K562 (cell line): ENCODE results near the gene OPCML. TPM values are rescaled to one million over a fixed set of nuclear protein-coding genes. Genes with fewer than 3 reads are reported as not detected.

Experiments
- CSDE1 ChIP-seq, 2 experiments: fragments of 450-650 bp; IDR thresholded peaks; 2 replicates each; pipeline ENCODE4 v1.6.1; 2016; ENCODE audit warnings: mild to moderate bottlenecking in 1 of 2
- DACH1 ChIP-seq: fragments of 450-650 bp; IDR thresholded peaks from 2 replicates; pipeline ENCODE4 v1.6.1; 2018; ENCODE audit not compliant: partially characterized antibody
- E2F5 ChIP-seq: sonication (generic); formaldehyde crosslinking; IDR thresholded peaks from 2 replicates; pipeline ENCODE4 v1.8.0; 2022; ENCODE audit warnings: mild to moderate bottlenecking, missing genetic modification reagents
- FOXA3 ChIP-seq, 2 experiments: fragments of 450-650 bp in 1 of 2; sonication (generic) in 1 of 2; formaldehyde crosslinking; IDR thresholded peaks in 1 of 2; conservative IDR thresholded peaks in 1 of 2; 2 replicates each; pipeline versions ENCODE4 v1.4.0 to v1.8.0; 2020 to 2022; ENCODE audit warnings: mild to moderate bottlenecking in 2 of 2, missing genetic modification reagents in 1 of 2
- NFXL1 ChIP-seq: fragments of 450-650 bp; formaldehyde crosslinking; IDR thresholded peaks from 2 replicates; pipeline ENCODE4 v1.4.0; 2021; ENCODE audit warnings: mild to moderate bottlenecking
- PPARD ChIP-seq: fragments of 250-450 bp; sonication (Bioruptor Pico); IDR thresholded peaks from 2 replicates; pipeline ENCODE4 v1.8.0; 2022; ENCODE audit warnings: inconsistent platforms, mild to moderate bottlenecking, moderate library complexity
- PTTG1 ChIP-seq: fragments of 450-650 bp; IDR thresholded peaks from 2 replicates; pipeline ENCODE4 v1.6.1; 2016; ENCODE audit warnings: low read depth, mild to moderate bottlenecking, missing genetic modification characterization, missing compliant biosample characterization
- TEAD2 ChIP-seq: fragments of 450-650 bp; IDR thresholded peaks from 2 replicates; pipeline ENCODE4 v1.6.1; 2016; ENCODE audit warnings: missing genetic modification characterization, control low read depth, missing compliant biosample characterization
- ZFP1 ChIP-seq: fragments of 450-650 bp; formaldehyde crosslinking; IDR thresholded peaks from 2 replicates; pipeline ENCODE4 v1.4.0; 2020; ENCODE audit warnings: mild to moderate bottlenecking, mixed read lengths
- ZNF316 ChIP-seq: fragments of 450-650 bp; IDR thresholded peaks from 2 replicates; pipeline ENCODE4 v1.6.1; 2016
- ZSCAN32 ChIP-seq: fragments of 450-650 bp; formaldehyde crosslinking; IDR thresholded peaks from 2 replicates; pipeline ENCODE4 v1.4.0; 2020; ENCODE audit warnings: mild to moderate bottlenecking, moderate library complexity
- polyA plus RNA-seq, 8 experiments: library from polyadenylated mRNA; depleted of rRNA in 4 of 8; stranded (reverse) in 5 of 8; unstranded in 3 of 8; fragments of >200 nt; fragmentation: Nextera tagmentation in 2 of 8; fragmentation: Illumina TruSeq in 1 of 8; extraction: Ambion mirVana in 2 of 8; extraction: Trizol in 1 of 8; gene quantifications; 2 replicates each; pipeline versions ENCODE4 v1.2.1 to v1.2.3, GENCODE V29; 2011 to 2014; ENCODE audit warnings: inconsistent platforms in 1 of 8, missing spikeins in 1 of 8
- total RNA-seq, 7 experiments: library from RNA; depleted of rRNA in 6 of 7; stranded (reverse); fragments of >200 nt in 6 of 7; fragmentation: Illumina TruSeq in 2 of 7; extraction: Trizol in 2 of 7; gene quantifications; 2 replicates each; pipeline versions ENCODE4 v1.2.1 to v1.2.3, GENCODE V29; 2011 to 2021; ENCODE audit warnings: low replicate concordance in 1 of 7
- TF ChIP-seq, protein P1 (sequence below): fragments of 200-800 bp; sonication (Bioruptor generic); IDR thresholded peaks from 2 replicates; pipeline ENCODE4 v1.6.1; 2017; ENCODE audit warnings: missing genetic modification characterization, missing compliant biosample characterization

OPCML gene
- total and polyA plus RNA-seq, 9 of the 15 experiments (the other 6 are each of a cell fraction or from before 2014, with no cell fraction given) = not detected

DNA sequence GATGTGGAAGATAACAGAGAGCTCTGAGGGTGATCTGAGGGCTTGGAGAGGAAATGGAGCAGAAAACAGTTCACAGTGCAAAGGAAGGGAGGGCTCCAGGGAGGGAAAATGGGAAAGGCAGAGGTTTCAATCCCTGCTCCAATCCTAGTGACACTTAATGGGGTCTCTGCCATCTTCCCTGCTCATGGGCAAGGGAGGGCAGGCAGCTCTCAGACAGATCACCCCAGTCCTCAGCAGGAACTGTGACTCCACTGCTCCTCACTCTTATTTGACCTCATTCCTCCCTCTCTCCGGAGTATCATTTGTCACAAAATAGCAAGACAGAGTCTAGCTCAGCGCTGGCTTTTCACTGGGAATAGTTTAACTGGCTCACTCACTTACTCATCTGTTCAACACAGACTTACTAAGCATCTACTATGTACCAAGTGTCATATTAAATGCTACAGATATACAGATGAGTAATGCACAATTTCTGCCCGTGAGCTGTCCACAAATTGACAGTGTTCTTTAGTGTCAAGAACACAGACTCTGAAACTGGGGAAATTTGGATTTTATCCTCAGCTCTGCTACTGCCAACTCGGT lies 817.4 kb downstream of the OPCML start (continued):
- TF ChIP-seq E2F5 = no peak
- no peak for TF ChIP-seq FOXA3 (CRISPR knock-in tag; conservative IDR thresholded peaks at IDR 0.05 in 1 of 2, IDR thresholded peaks at IDR 0.05 in 1 of 2)
- no peak for TF ChIP-seq CSDE1 (IDR thresholded peaks at IDR 0.05)
- TF ChIP-seq ZNF316 = no peak
- no peak for TF ChIP-seq PPARD (CRISPR knock-in tag)
- no peak for TF ChIP-seq TEAD2 (tag)
- no peak for TF ChIP-seq ZFP1 (CRISPR knock-in tag)
- TF ChIP-seq, protein P1, sequence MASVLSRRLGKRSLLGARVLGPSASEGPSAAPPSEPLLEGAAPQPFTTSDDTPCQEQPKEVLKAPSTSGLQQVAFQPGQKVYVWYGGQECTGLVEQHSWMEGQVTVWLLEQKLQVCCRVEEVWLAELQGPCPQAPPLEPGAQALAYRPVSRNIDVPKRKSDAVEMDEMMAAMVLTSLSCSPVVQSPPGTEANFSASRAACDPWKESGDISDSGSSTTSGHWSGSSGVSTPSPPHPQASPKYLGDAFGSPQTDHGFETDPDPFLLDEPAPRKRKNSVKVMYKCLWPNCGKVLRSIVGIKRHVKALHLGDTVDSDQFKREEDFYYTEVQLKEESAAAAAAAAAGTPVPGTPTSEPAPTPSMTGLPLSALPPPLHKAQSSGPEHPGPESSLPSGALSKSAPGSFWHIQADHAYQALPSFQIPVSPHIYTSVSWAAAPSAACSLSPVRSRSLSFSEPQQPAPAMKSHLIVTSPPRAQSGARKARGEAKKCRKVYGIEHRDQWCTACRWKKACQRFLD = no peak
- TF ChIP-seq DACH1 = no peak
- no peak for TF ChIP-seq ZSCAN32 (CRISPR knock-in tag)
- TF ChIP-seq PTTG1 = no peak
- TF ChIP-seq NFXL1 (CRISPR knock-in tag) = no peak
- TF ChIP-seq, all 486 proteins: peak for 0
